CD4-positive, alpha-beta T cell (primary cell): ENCODE measurements around the gene PTPRD. TPM values are rescaled to one million over a fixed set of nuclear protein-coding genes. Genes with fewer than 3 reads are reported as not detected.

Source experiments
- ATAC-seq: fragments of 200-7000 bp; cut with Tn5 transposase; one replicate; pipeline ENCODE4 v1.10.0; 2022; ENCODE audit warnings: mild to moderate bottlenecking; ENCODE audit not compliant: poor library complexity
- CTCF ChIA-PET: fragments of 350-600 bp; sonication (Branson Sonifier 250); formaldehyde crosslinking; loops from one replicate; lab custom pipeline; 2021; ENCODE audit warnings: antibody characterized with exemption, inconsistent platforms; lab: Charles Lee
- POLR2A ChIA-PET: fragments of 350-600 bp; sonication (Branson Sonifier 250); formaldehyde crosslinking; loops from one replicate; lab custom pipeline; 2021; ENCODE audit warnings: antibody characterized with exemption, inconsistent platforms; lab: Charles Lee
- DNase-seq, 14 experiments: peaks; one replicate each; pipeline ENCODE4 v3.0.0-alpha.2; 2013 to 2020; ENCODE audit warnings: mixed read lengths in 2 of 14
- H3K27ac ChIP-seq, 2 donors: one replicate each; pipeline versions ENCODE4 v1.5.1 to v1.7.0; 2013; ENCODE audit warnings: low read length in 2 of 2, low read depth in 1 of 2, mild to moderate bottlenecking in 1 of 2
- H3K27me3 ChIP-seq, 2 experiments: 1 replicate in 1 of 2; 2 replicates in 1 of 2; pipeline versions ENCODE4 v1.6.1 to v1.7.0; 2013; ENCODE audit warnings: low read length in 2 of 2, control low read depth in 1 of 2, mild to moderate bottlenecking in 1 of 2, moderate library complexity in 1 of 2; ENCODE audit not compliant: insufficient read depth in 2 of 2, control insufficient read depth in 1 of 2
- H3K36me3 ChIP-seq: one replicate; pipeline ENCODE4 v1.6.1; 2013; ENCODE audit warnings: low read length, control low read depth; ENCODE audit not compliant: insufficient read depth
- H3K4me1 ChIP-seq: one replicate; pipeline ENCODE4 v1.6.1; 2013; ENCODE audit warnings: low read length, control low read depth; ENCODE audit not compliant: insufficient read depth
- H3K4me3 ChIP-seq: one replicate; pipeline ENCODE4 v1.5.1; 2013; ENCODE audit warnings: mild to moderate bottlenecking, low read length, moderate library complexity
- H3K9me3 ChIP-seq, 2 experiments: 1 replicate in 1 of 2; 2 replicates in 1 of 2; pipeline versions ENCODE4 v1.6.1 to v1.7.0; 2013; ENCODE audit warnings: low read length in 2 of 2, mild to moderate bottlenecking in 2 of 2, control low read depth in 1 of 2, moderate library complexity in 1 of 2; ENCODE audit not compliant: control insufficient read depth in 1 of 2, insufficient read depth in 1 of 2
- H3K27ac Mint-ChIP-seq: one replicate; pipeline ENCODE4 v1.8.0; 2020; ENCODE audit warnings: mixed read lengths
- H3K27me3 Mint-ChIP-seq: one replicate; pipeline ENCODE4 v1.8.0; 2021; ENCODE audit warnings: mixed read lengths
- H3K36me3 Mint-ChIP-seq: one replicate; pipeline ENCODE4 v1.8.0; 2021; ENCODE audit warnings: low read depth, mixed read lengths
- H3K4me1 Mint-ChIP-seq: one replicate; pipeline ENCODE4 v1.8.0; 2021; ENCODE audit warnings: low read depth, mixed read lengths
- H3K4me3 Mint-ChIP-seq: one replicate; pipeline ENCODE4 v1.8.0; 2020; ENCODE audit warnings: mild to moderate bottlenecking, mixed read lengths
- H3K9me3 Mint-ChIP-seq: one replicate; pipeline ENCODE4 v1.8.0; 2020; ENCODE audit warnings: mixed read lengths
- intact Hi-C, 2 experiments: fragments of 100-400 bp; cut with DNase I in 1 of 2; cut with micrococcal nuclease in 1 of 2; formaldehyde crosslinking; loops; one replicate each; pipeline versions ENCODE4 v1.15.1 to v1.9.0; 2023 to 2025; cut with DNase I, micrococcal nuclease
- total RNA-seq, 174 experiments: library from RNA in 2 of 174; stranded (reverse) in 2 of 174; gene quantifications; one replicate each; pipeline ENCODE4 v1.2.3 and lab custom pipeline; 2021 to 2026
- TF ChIP-seq, protein P1 (sequence below): fragments of 200-600 bp; IDR thresholded peaks from one replicate; pipeline ENCODE4 v1.8.0; 2022; ENCODE audit warnings: antibody characterized with exemption, mild to moderate bottlenecking

Gene PTPRD
- total RNA-seq, 2 experiments from 2014 or later: not detected

- Mint-ChIP-seq H3K4me3 (no peak overlapping the region), H3K27me3 (peaks cover 4% of the 10 kb centered on the region), H3K36me3 (no peaks in the 10 kb centered on the region), H3K9me3 (no peaks in the 10 kb centered on the region), H3K4me1 (no peaks in the 10 kb centered on the region), H3K27ac (no peak overlapping the region)
- no peak for ATAC-seq
- H3K36me3 ChIP-seq: no peaks in the 10 kb centered on the region
- H3K4me1 ChIP-seq: no peaks in the 10 kb centered on the region
- intact Hi-C loops: no loop called here
- CTCF ChIA-PET: no interaction called here
- H3K4me3 ChIP-seq: no peak overlapping the region
- no peak overlapping the region for H3K27ac ChIP-seq
- POLR2A ChIA-PET: no interaction called here
- DNase-seq: no peak
- TF ChIP-seq, protein P1, sequence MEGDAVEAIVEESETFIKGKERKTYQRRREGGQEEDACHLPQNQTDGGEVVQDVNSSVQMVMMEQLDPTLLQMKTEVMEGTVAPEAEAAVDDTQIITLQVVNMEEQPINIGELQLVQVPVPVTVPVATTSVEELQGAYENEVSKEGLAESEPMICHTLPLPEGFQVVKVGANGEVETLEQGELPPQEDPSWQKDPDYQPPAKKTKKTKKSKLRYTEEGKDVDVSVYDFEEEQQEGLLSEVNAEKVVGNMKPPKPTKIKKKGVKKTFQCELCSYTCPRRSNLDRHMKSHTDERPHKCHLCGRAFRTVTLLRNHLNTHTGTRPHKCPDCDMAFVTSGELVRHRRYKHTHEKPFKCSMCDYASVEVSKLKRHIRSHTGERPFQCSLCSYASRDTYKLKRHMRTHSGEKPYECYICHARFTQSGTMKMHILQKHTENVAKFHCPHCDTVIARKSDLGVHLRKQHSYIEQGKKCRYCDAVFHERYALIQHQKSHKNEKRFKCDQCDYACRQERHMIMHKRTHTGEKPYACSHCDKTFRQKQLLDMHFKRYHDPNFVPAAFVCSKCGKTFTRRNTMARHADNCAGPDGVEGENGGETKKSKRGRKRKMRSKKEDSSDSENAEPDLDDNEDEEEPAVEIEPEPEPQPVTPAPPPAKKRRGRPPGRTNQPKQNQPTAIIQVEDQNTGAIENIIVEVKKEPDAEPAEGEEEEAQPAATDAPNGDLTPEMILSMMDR: no peak
- peaks cover 0 to 3% of the 10 kb centered on the region in 2 experiments for H3K27me3 ChIP-seq
- H3K9me3 ChIP-seq: no peaks in the 10 kb centered on the region
These were observed 2325.3 kb downstream of the PTPRD start for GRCh38 chr9:8287501-8287900.

GRCh38 chr9:8284884-8285283 lies 2327.9 kb downstream of the PTPRD start:
- H3K4me3 Mint-ChIP-seq: no peak overlapping the region
- H3K27me3 Mint-ChIP-seq: peaks cover 4% of the 10 kb centered on the region
- H3K36me3 Mint-ChIP-seq: no peaks in the 10 kb centered on the region
- ChIA-PET CTCF (no interaction called here), POLR2A (no interaction called here)
- H3K27me3 ChIP-seq: peaks cover 0 to 3% of the 10 kb centered on the region in 2 experiments
- no peaks in the 10 kb centered on the region for H3K9me3 ChIP-seq
- H3K4me1 ChIP-seq: no peaks in the 10 kb centered on the region
- intact Hi-C loops: no loop called here
- H3K4me1 Mint-ChIP-seq: no peaks in the 10 kb centered on the region
- H3K9me3 Mint-ChIP-seq: no peaks in the 10 kb centered on the region
- no peak overlapping the region for H3K27ac Mint-ChIP-seq
- H3K4me3 ChIP-seq: no peak overlapping the region
- H3K27ac ChIP-seq: no peak overlapping the region
- no peaks in the 10 kb centered on the region for H3K36me3 ChIP-seq
- no peak for DNase-seq
- ATAC-seq: no peak
- TF ChIP-seq, protein P1: no peak

- CTCF ChIA-PET: no interaction called here
- Histone ChIP-seq H3K36me3 (no peaks in the 10 kb centered on the region), H3K27me3 (peaks cover 0 to 3% of the 10 kb centered on the region in 2 experiments), H3K4me1 (no peaks in the 10 kb centered on the region), H3K27ac (no peak overlapping the region), H3K4me3 (no peak overlapping the region), H3K9me3 (no peaks in the 10 kb centered on the region)
- Mint-ChIP-seq H3K27ac (no peak overlapping the region), H3K27me3 (peaks cover 4% of the 10 kb centered on the region), H3K9me3 (no peaks in the 10 kb centered on the region), H3K36me3 (no peaks in the 10 kb centered on the region), H3K4me1 (no peaks in the 10 kb centered on the region), H3K4me3 (no peak overlapping the region)
- no peak for DNase-seq
- intact Hi-C loops: no loop called here
- no peak for ATAC-seq
- TF ChIP-seq, protein P1: no peak
- POLR2A ChIA-PET: no interaction called here
These were observed 2330.3 kb downstream of the PTPRD start for GRCh38 chr9:8282535-8282934.
